Endothelial cell of umbilical vein (primary cell): ENCODE measurements around the gene KAT8. TPM values are rescaled to one million over a fixed set of nuclear protein-coding genes. Genes with fewer than 3 reads are reported as not detected.

Experiments used
- BruUV-seq: library from RNA; stranded (reverse); fragments of 400-500 nt; replicated peaks from 2 replicates; lab custom pipeline; 2021; lab: Mats Ljungman, UMichigan
- CTCF ChIA-PET: fragments of 300-600, 350-600 bp; sonication (Branson Sonifier 250); formaldehyde crosslinking; loops from one replicate; lab custom pipeline; 2021; ENCODE audit warnings: antibody characterized with exemption, inconsistent platforms; lab: Charles Lee
- POLR2A ChIA-PET: fragments of 300-600, 350-600 bp; sonication (Branson Sonifier 250); formaldehyde crosslinking; loops from one replicate; lab custom pipeline; 2021; ENCODE audit warnings: antibody characterized with exemption, inconsistent platforms; lab: Charles Lee
- DNase-seq: peaks from one replicate; pipeline ENCODE4 v3.0.0-alpha.2; 2011; ENCODE audit warnings: low read depth, low spot score
- FAIRE-seq: peaks from 2 replicates; lab custom pipeline; 2011; peaks lifted over from hg19 to GRCh38; lab: Jason Lieb, UNC
- H2AFZ ChIP-seq: 2 replicates; pipeline ENCODE4 v1.6.0; 2012; ENCODE audit warnings: low read depth, low read length, control low read depth, inconsistent platforms
- H3K27ac ChIP-seq: 2 replicates; pipeline ENCODE4 v1.5.1; 2011; ENCODE audit warnings: low read depth, mild to moderate bottlenecking, control low read depth, low read length, moderate library complexity; ENCODE audit not compliant: insufficient read depth
- H3K27me3 ChIP-seq, 2 experiments: 2 replicates each; pipeline versions ENCODE4 v1.6.0 to v1.6.1; 2011; ENCODE audit warnings: low read length in 2 of 2, mixed read lengths in 1 of 2; ENCODE audit not compliant: control insufficient read depth in 2 of 2, insufficient read depth in 2 of 2
- H3K36me3 ChIP-seq, 2 experiments: 2 replicates in 1 of 2; 3 replicates in 1 of 2; pipeline ENCODE4 v1.5.1; 2011; ENCODE audit warnings: low read length in 2 of 2, mild to moderate bottlenecking in 1 of 2, moderate library complexity in 1 of 2; ENCODE audit not compliant: control insufficient read depth in 2 of 2, insufficient read depth in 2 of 2; ENCODE audit errors: extremely low read depth in 1 of 2
- H3K4me1 ChIP-seq: 3 replicates; pipeline ENCODE4 v1.5.1; 2011; ENCODE audit warnings: mild to moderate bottlenecking, low read length; ENCODE audit not compliant: control insufficient read depth, insufficient read depth; ENCODE audit errors: extremely low read depth
- H3K4me2 ChIP-seq: 2 replicates; pipeline ENCODE4 v1.6.1; 2011; ENCODE audit warnings: low read length, control low read depth, mixed read lengths; ENCODE audit not compliant: insufficient read depth
- H3K4me3 ChIP-seq, 3 experiments: fragments of 200-600 bp in 1 of 3; sonication (generic), shearing (Covaris generic) in 1 of 3; replicated peaks in 1 of 3; 2 replicates each; pipeline ENCODE4 v1.5.1; 2011 to 2016; ENCODE audit warnings: control low read depth in 3 of 3, low read length in 3 of 3, mild to moderate bottlenecking in 2 of 3, inconsistent platforms in 1 of 3, low read depth in 1 of 3, moderate library complexity in 1 of 3; ENCODE audit not compliant: insufficient read depth in 1 of 3
- H3K79me2 ChIP-seq: 2 replicates; pipeline ENCODE4 v1.6.0; 2012; ENCODE audit warnings: low read length, inconsistent platforms; ENCODE audit not compliant: control insufficient read depth, insufficient read depth
- H3K9ac ChIP-seq: replicated peaks from 2 replicates; pipeline ENCODE3; 2011; ENCODE audit warnings: low read length, control low read depth; ENCODE audit not compliant: insufficient read depth; ENCODE audit errors: extremely low read depth
- H3K9me1 ChIP-seq: replicated peaks from 3 replicates; pipeline ENCODE4 v1.6.0; 2011; ENCODE audit warnings: mild to moderate bottlenecking, low read length; ENCODE audit not compliant: control insufficient read depth, insufficient read depth; ENCODE audit errors: extremely low read depth
- H3K9me3 ChIP-seq: replicated peaks from 2 replicates; pipeline ENCODE4 v1.5.1; 2012; ENCODE audit warnings: low read length, inconsistent platforms; ENCODE audit not compliant: control insufficient read depth, insufficient read depth
- H4K20me1 ChIP-seq: replicated peaks from 2 replicates; pipeline ENCODE3; 2011; ENCODE audit warnings: mild to moderate bottlenecking, low read length; ENCODE audit not compliant: control insufficient read depth, insufficient read depth; ENCODE audit errors: extremely low read depth
- CTCF ChIP-seq, 2 donors: IDR thresholded peaks; 1 replicate in 1 of 2; 2 replicates in 1 of 2; pipeline ENCODE4 v1.5.1; 2011; ENCODE audit warnings: low read length in 2 of 2, mild to moderate bottlenecking in 2 of 2, moderate library complexity in 2 of 2, control low read depth in 1 of 2, inconsistent platforms in 1 of 2, low read depth in 1 of 2; ENCODE audit not compliant: insufficient read depth in 1 of 2; ENCODE audit errors: extremely low read depth in 1 of 2
- EZH2 ChIP-seq: IDR thresholded peaks from 2 replicates; pipeline ENCODE4 v1.6.1; 2012; ENCODE audit warnings: borderline replicate concordance, low read depth, mild to moderate bottlenecking, moderate library complexity, low read length, inconsistent platforms; ENCODE audit not compliant: severe bottlenecking
- FOS ChIP-seq: IDR thresholded peaks from 2 replicates; pipeline ENCODE4 v1.6.1; 2011; ENCODE audit warnings: mild to moderate bottlenecking, low read length, moderate library complexity, borderline replicate concordance; ENCODE audit not compliant: insufficient read depth
- GATA2 ChIP-seq: IDR thresholded peaks from 2 replicates; pipeline ENCODE4 v1.7.0; 2011; ENCODE audit warnings: low read depth, mild to moderate bottlenecking, moderate library complexity, mixed read lengths, low read length; ENCODE audit not compliant: insufficient read length, insufficient read depth
- JUN ChIP-seq: IDR thresholded peaks from 2 replicates; pipeline ENCODE4 v1.6.1; 2011; ENCODE audit warnings: borderline replicate concordance, low read depth; ENCODE audit not compliant: insufficient read length, insufficient read depth
- MYC ChIP-seq: IDR thresholded peaks from one replicate; pipeline ENCODE4 v1.6.1; 2011; ENCODE audit warnings: mild to moderate bottlenecking, low read depth, low read length
- POLR2A ChIP-seq: IDR thresholded peaks from 2 replicates; pipeline ENCODE4 v1.6.1; 2012; ENCODE audit warnings: low read depth, mild to moderate bottlenecking, control low read depth, low read length
- POLR2AphosphoS5 ChIP-seq: IDR thresholded peaks from 2 replicates; pipeline ENCODE4 v1.6.1; 2012; ENCODE audit warnings: low read depth, mild to moderate bottlenecking, control low read depth, low read length, moderate library complexity; ENCODE audit not compliant: insufficient read depth
- dilution Hi-C: fragments of 300-500 bp; cut with MboI; formaldehyde crosslinking; loops from one replicate; pipeline ENCODE4 v1.15.0; 2019; ENCODE audit warnings: low sequenced_read_pairs; ENCODE audit not compliant: extremely low pct_ligation_motif_present
- intact Hi-C: fragments of 100-400 bp; cut with micrococcal nuclease; formaldehyde crosslinking; loops from one replicate; pipeline ENCODE4 v1.10.0; 2022
- polyA plus RNA-seq, 4 experiments: library from polyadenylated mRNA; depleted of rRNA in 3 of 4; stranded (reverse) in 3 of 4; unstranded in 1 of 4; fragments of >200 nt; gene quantifications; 2 replicates each; pipeline versions ENCODE4 v1.2.1 to v1.2.3, GENCODE V29; 2011 to 2012; ENCODE audit warnings: missing spikeins in 1 of 4
- total RNA-seq: library from RNA; stranded (reverse); gene quantifications from 2 replicates; pipeline ENCODE4 v1.2.3, GENCODE V29; 2021
- TF ChIP-seq, protein P1 (sequence below): IDR thresholded peaks from 2 replicates; pipeline ENCODE4 v1.6.1; 2011; ENCODE audit not compliant: insufficient read depth, insufficient read length

KAT8 gene
- total and polyA plus RNA-seq, 2 donors (not counting 3 experiments of a cell fraction or from before 2014, with no cell fraction given) = 30.7 to 42.8 TPM

GRCh38 chr16:31081428-31082351, 35.8 kb upstream of the KAT8 start:
- dilution Hi-C loops (no loop called here), intact Hi-C loops (no loop called here)
- H3K9me1 ChIP-seq = no peaks in the 10 kb centered on the region
- no peak overlapping the region for H3K27ac ChIP-seq
- DNase-seq (no peak), FAIRE-seq (no peak)
- TF ChIP-seq JUN (no peak), CTCF (IDR thresholded peaks at IDR 0.05; ENCODE audit: extremely low read depth in 1 of 2, insufficient read depth in 1 of 2, low read depth in 1 of 2, low read length in 2 of 2) (no peak), POLR2A (no peak), EZH2 (no peak), FOS (no peak), POLR2AphosphoS5 (no peak), GATA2 (no peak), MYC (no peak)
- TF ChIP-seq, protein P1, sequence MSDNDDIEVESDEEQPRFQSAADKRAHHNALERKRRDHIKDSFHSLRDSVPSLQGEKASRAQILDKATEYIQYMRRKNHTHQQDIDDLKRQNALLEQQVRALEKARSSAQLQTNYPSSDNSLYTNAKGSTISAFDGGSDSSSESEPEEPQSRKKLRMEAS = no peak
- no peak overlapping the region for H2AFZ ChIP-seq
- BruUV-seq = no TSS peak
- H3K36me3 ChIP-seq = peaks cover 3 to 39% of the 10 kb centered on the region in 2 experiments
- no peak overlapping the region for H3K4me2 ChIP-seq
- H3K27me3 ChIP-seq = no peaks in the 10 kb centered on the region
- no peaks in the 10 kb centered on the region for H4K20me1 ChIP-seq
- H3K79me2 ChIP-seq = peaks cover 8% of the 10 kb centered on the region
- H3K4me1 ChIP-seq = no peaks in the 10 kb centered on the region
- no peak overlapping the region for H3K4me3 ChIP-seq
- H3K9ac ChIP-seq = no peak overlapping the region
- CTCF ChIA-PET = no interaction called here
- no peaks in the 10 kb centered on the region for H3K9me3 ChIP-seq
- POLR2A ChIA-PET = no interaction called here
